Ramos (cell line): ENCODE results near the gene PLCL2.

Source experiments
- in situ Hi-C: fragments of 300-500 bp; cut with MboI; formaldehyde crosslinking; loops from one replicate; pipeline ENCODE4 v1.14.3; 2022; ENCODE audit warnings: low sequenced_read_pairs; ENCODE audit not compliant: unreplicated experiment

PLCL2 gene

DNA sequence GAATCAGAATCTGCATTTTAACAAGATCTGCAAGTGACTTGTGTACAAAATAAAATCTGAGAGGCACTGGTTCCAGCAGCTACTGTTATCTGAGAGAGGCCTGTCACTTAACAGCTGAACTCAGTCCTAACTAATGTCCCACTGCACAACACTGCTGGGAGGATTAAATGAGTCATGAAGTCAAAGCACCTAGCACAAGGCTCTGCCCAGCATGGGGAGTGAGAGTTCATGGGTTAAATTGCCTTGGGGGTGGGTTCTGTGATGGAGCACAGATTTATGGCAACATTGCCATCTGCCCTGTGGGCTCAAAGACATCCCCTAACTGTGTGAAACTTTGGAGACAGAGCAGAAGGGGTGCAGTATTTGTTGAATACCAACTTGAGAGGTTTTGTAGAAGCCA lies 250.9 kb downstream of the PLCL2 start:
- in situ Hi-C loops, result no loop called here

DNA sequence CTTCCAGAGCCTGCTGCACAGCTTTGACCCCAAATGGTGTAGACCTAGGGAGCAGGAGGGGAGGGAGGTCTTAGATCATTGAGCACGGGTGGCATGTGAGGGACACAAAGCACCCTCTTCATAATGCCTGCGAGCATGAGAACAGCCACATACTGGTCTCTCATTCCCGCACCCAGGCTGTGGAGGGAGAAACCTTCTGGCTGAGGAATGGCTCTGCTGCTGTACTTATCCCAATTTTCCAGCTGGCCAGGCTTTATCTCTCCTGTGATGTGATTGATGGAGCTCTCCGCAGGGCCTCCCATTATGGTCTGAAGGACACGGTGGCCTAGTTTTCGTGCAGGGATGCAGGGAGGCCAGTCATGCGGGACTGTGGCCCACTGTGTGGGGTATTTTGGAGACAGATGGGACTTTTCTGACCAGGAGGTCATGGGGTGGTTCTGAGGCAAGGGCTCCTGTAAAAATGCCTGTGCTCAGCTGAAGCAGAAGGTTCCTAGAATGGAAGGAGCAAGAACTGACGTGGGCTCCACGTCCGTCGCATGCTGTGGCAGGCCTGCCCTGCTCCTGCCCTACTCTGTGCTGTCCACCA lies 251.5 kb downstream of the PLCL2 start:
- in situ Hi-C loops, result no loop called here

DNA sequence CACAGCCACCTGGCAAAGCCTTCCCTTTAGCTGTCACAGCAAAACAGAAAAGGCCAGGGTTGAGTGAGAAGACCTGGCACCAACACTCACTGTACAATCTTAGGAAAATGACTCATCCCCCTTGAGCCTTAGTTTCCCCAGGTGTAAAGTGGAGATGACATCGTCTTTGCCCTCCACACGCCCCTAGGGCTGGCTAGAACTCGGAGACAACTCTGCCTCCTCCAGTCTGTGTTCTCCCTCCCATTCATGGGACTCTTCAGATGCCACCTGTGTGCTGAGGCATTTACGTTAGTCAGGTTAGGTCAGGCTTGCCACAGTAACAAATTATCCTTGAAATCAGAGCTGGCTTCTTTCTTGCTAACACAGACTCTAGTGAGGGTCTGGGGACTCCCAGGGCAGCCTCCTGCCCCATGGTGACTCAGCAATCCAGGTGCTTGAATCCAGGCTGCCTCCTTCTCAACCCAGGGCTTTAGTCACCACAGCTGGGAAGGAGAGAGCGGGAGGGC lies 252.6 kb downstream of the PLCL2 start:
- in situ Hi-C loops, result no loop called here

DNA sequence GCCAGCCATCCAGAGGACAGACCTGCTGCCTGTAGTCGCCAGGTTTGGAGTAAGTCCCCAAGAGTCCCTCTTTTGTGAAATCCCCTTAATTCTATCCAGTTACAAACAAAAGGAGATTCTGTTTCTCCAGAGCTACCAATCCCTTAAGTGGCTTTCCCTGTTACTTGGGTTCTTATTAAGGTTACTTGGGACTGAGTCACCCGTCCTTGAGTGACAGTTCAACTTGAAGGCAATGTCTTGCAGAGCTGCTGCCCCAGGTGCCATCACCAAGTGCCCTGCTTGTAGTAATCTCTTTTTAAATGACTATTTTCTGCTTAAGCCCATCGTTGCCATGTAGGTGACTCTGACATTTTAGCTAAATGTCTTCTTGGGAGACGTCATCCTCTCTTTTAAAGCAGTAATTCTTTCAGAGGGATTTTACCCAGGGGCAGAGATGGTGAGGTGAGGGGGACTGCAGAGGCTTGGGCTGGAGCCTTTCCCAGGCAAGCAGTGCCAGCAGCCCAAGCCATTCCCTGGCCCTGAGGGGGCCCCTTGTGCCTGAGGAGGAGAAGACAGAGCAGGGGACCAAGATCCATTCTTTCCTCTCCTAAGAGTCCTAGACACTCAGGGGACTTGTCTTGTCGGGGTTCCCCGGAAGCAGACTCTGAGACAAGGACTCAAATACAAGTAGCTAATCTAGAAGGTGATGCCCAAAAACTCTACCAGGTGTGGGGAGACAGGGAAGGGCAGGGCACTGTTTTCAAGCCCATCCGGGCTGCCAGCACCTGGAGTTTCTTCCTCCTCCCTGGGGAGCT lies 253.7 kb downstream of the PLCL2 start:
- in situ Hi-C loops, result no loop called here
